Fibroblast of lung (primary cell): ENCODE measurements around the gene TMEM201. TPM values are rescaled to one million over a fixed set of nuclear protein-coding genes. Genes with fewer than 3 reads are reported as not detected.

Experiments used
- DNase-seq, 2 donors: peaks; one replicate each; pipeline versions ENCODE4 v3.0.0 to v3.0.0-alpha.2; 2010; ENCODE audit warnings: low read depth in 2 of 2
- H2AFZ ChIP-seq: 2 replicates; pipeline ENCODE4 v1.5.1; 2012; ENCODE audit warnings: low read length, control low read depth, inconsistent platforms
- H3K27ac ChIP-seq: 2 replicates; pipeline ENCODE4 v1.5.1; 2011; ENCODE audit warnings: low read length, control low read depth; ENCODE audit not compliant: insufficient read depth
- H3K27me3 ChIP-seq: 2 replicates; pipeline ENCODE4 v1.5.1; 2011; ENCODE audit warnings: mild to moderate bottlenecking, low read length; ENCODE audit not compliant: control insufficient read depth, insufficient read depth
- H3K36me3 ChIP-seq: 2 replicates; pipeline ENCODE4 v1.5.1; 2011; ENCODE audit warnings: low read length; ENCODE audit not compliant: control insufficient read depth, insufficient read depth
- H3K4me1 ChIP-seq: 2 replicates; pipeline ENCODE4 v1.5.1; 2011; ENCODE audit warnings: low read length; ENCODE audit not compliant: control insufficient read depth, insufficient read depth; ENCODE audit errors: extremely low read depth
- H3K4me2 ChIP-seq: 2 replicates; pipeline ENCODE4 v1.5.1; 2011; ENCODE audit warnings: low read length, control low read depth; ENCODE audit not compliant: insufficient read depth; ENCODE audit errors: extremely low read depth
- H3K4me3 ChIP-seq, 4 experiments: fragments of 200-600 bp in 1 of 4; sonication (generic) in 1 of 4; replicated peaks in 1 of 4; 2 replicates each; pipeline ENCODE4 v1.5.1; 2011 to 2016; ENCODE audit warnings: low read length in 4 of 4, low read depth in 3 of 4, mild to moderate bottlenecking in 3 of 4, control low read depth in 2 of 4, inconsistent platforms in 1 of 4, mixed read lengths in 1 of 4; ENCODE audit not compliant: insufficient read depth in 1 of 4; ENCODE audit errors: control extremely low read depth in 1 of 4
- H3K79me2 ChIP-seq: 2 replicates; pipeline ENCODE4 v1.5.1; 2012; ENCODE audit warnings: mild to moderate bottlenecking, low read length, inconsistent platforms; ENCODE audit not compliant: control insufficient read depth, insufficient read depth
- H3K9ac ChIP-seq: 2 replicates; pipeline ENCODE4 v1.5.1; 2011; ENCODE audit warnings: mild to moderate bottlenecking, low read length, control low read depth; ENCODE audit not compliant: insufficient read depth
- H3K9me3 ChIP-seq: 2 replicates; pipeline ENCODE4 v1.5.1; 2012; ENCODE audit warnings: low read depth, low read length; ENCODE audit not compliant: control insufficient read depth, insufficient read depth
- H4K20me1 ChIP-seq: 2 replicates; pipeline ENCODE4 v1.5.1; 2011; ENCODE audit warnings: low read length; ENCODE audit not compliant: control insufficient read depth, insufficient read depth; ENCODE audit errors: extremely low read depth
- CTCF ChIP-seq, 2 donors: IDR thresholded peaks in 1 of 2; conservative IDR thresholded peaks in 1 of 2; 1 replicate in 1 of 2; 2 replicates in 1 of 2; pipeline ENCODE4 v1.5.1; 2011 to 2012; ENCODE audit warnings: low read length in 2 of 2, control low read depth in 1 of 2, inconsistent platforms in 1 of 2, low read depth in 1 of 2, mild to moderate bottlenecking in 1 of 2
- EZH2 ChIP-seq: IDR thresholded peaks from 2 replicates; pipeline ENCODE4 v1.5.1; 2012; ENCODE audit warnings: low read length, control low read depth, mild to moderate bottlenecking; ENCODE audit errors: missing control alignments
- polyA minus RNA-seq: library from RNA; depleted of rRNA, polyadenylated mRNA; stranded (reverse); fragments of >200 nt; gene quantifications from 2 replicates; pipeline ENCODE4 v1.2.3, GENCODE V29; 2011; ENCODE audit warnings: low replicate concordance
- polyA plus RNA-seq, 2 donors: library from polyadenylated mRNA; depleted of rRNA in 1 of 2; stranded (reverse) in 1 of 2; unstranded in 1 of 2; fragments of >200 nt; gene quantifications; 2 replicates each; pipeline ENCODE4 v1.2.1, GENCODE V29; 2011 to 2012; ENCODE audit warnings: missing spikeins in 1 of 2
- total RNA-seq: library from RNA; depleted of rRNA; stranded (reverse); fragments of >200 nt; gene quantifications from 2 replicates; pipeline ENCODE4 v1.2.1, GENCODE V29; 2014

TMEM201 gene, protein sequence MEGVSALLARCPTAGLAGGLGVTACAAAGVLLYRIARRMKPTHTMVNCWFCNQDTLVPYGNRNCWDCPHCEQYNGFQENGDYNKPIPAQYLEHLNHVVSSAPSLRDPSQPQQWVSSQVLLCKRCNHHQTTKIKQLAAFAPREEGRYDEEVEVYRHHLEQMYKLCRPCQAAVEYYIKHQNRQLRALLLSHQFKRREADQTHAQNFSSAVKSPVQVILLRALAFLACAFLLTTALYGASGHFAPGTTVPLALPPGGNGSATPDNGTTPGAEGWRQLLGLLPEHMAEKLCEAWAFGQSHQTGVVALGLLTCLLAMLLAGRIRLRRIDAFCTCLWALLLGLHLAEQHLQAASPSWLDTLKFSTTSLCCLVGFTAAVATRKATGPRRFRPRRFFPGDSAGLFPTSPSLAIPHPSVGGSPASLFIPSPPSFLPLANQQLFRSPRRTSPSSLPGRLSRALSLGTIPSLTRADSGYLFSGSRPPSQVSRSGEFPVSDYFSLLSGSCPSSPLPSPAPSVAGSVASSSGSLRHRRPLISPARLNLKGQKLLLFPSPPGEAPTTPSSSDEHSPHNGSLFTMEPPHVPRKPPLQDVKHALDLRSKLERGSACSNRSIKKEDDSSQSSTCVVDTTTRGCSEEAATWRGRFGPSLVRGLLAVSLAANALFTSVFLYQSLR
- total RNA-seq (2.8 TPM in 2 replicates), polyA plus RNA-seq (1.7 and 3.2 TPM in 2 replicates), polyA minus RNA-seq (11.8 and 14.4 TPM in 2 replicates)
- polyA plus RNA-seq (2012) = 4.1 and 9.0 TPM in 2 replicates

DNA sequence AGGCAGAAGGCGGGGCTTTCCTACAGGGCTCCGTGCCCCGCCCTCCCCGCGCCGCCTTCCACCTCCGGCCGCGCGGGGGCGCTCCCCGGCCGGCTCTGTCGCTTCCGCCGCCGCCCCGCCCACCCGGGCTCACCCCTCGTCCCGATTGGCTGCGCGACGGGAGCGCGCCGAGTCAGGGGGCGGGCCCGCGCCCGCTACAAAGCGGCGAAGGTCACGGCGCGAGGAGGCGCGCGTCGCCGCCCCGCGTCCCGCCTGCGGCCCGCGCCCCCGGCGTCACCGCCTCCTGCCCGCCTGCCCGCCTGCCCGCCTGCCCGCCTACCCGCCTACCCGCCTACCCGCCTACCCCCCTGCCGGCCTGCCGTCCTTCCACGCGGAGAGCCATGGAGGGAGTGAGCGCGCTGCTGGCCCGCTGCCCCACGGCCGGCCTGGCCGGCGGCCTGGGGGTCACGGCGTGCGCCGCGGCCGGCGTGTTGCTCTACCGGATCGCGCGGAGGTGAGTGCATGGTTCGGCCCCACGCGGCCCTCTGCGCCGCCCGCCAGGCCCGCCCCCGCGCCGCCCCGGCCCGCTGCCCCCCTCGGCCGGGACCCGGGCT, at the start of gene TMEM201:
Gene TMEM201, plus strand, starts transcription at position 361 of the 593 bp plus-strand sequence. Its CDS starts 20 bp downstream, at position 381.
- Histone ChIP-seq H3K4me1 (peaks cover 14% of the 10 kb centered on the region), H4K20me1 (no peaks in the 10 kb centered on the region), H3K27ac (peak within 1 kb of the TSS; percentile 59), H2AFZ (peak within 1 kb of the TSS; percentile 96), H3K36me3 (no peaks in the 10 kb centered on the region), H3K4me3 (peak within 1 kb of the TSS; percentile 64 to 83 (median 69)), H3K9me3 (no peaks in the 10 kb centered on the region), H3K9ac (peak within 1 kb of the TSS; percentile 67), H3K27me3 (no peaks in the 10 kb centered on the region), H3K79me2 (peaks cover 34% of the 10 kb centered on the region), H3K4me2 (peak within 1 kb of the TSS; percentile 99)
- DNase-seq = peak; percentile 81 to 88
- TF ChIP-seq CTCF (conservative IDR thresholded peaks at IDR 0.05 in 1 of 2, IDR thresholded peaks at IDR 0.05 in 1 of 2; ENCODE audit: low read depth in 1 of 2, low read length in 2 of 2) = peak; percentile 24 to 36
- no peak for TF ChIP-seq EZH2

DNA sequence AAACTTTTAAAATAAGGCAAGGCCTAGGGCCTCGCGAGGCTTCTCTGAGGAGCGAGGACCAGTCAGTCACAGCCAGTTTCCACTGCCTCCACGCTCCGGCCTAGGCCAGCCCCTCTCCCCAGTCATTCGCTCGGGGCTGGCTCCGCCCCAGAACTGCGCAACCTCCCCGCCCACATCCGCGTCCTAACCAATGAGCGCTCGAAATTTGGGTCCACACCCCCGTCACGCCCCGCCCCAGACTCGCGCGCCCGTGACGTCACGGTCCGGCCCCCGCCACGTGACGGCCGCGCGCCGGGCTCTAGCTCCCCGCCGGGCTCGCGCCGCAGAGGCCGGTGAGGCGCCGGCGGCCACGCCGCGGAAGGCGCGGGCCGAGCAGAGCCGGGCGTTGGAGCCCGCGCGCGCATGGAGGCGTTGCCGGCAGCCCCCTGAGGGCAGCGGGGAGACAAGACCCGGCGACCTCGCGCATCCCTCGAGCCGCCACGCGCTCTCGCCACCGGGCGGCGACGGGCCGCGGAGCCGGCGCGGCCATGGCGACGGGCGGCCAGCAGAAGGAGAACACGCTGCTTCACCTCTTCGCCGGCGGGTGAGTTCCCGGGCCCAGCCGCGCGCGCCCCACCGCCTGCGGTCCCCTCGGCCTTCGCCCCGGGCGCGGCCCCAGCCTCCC, 49.4 kb upstream of the TMEM201 start, which contains the start of gene SLC25A33:
Gene SLC25A33, plus strand, starts transcription at position 301 of the 664 bp plus-strand sequence. Its CDS starts 227 bp downstream, at position 528.
- H3K79me2 ChIP-seq = peaks cover 19% of the 10 kb centered on the region
- H3K27ac ChIP-seq = peak within 1 kb of the TSS; percentile 81
- peak within 1 kb of the TSS; percentile 45 for H2AFZ ChIP-seq
- TF ChIP-seq EZH2 (no peak), CTCF (conservative IDR thresholded peaks at IDR 0.05 in 1 of 2, IDR thresholded peaks at IDR 0.05 in 1 of 2; ENCODE audit: low read depth in 1 of 2, low read length in 2 of 2) (no peak)
- H3K4me3 ChIP-seq = peak within 1 kb of the TSS; percentile 72 to 85 (median 76)
- H3K9me3 ChIP-seq = no peaks in the 10 kb centered on the region
- DNase-seq = peak; percentile 94 to 98
- peaks cover 5% of the 10 kb centered on the region for H3K4me1 ChIP-seq
- no peaks in the 10 kb centered on the region for H4K20me1 ChIP-seq
- no peaks in the 10 kb centered on the region for H3K36me3 ChIP-seq
- H3K4me2 ChIP-seq = peak within 1 kb of the TSS; percentile 77
- peak within 1 kb of the TSS; percentile 90 for H3K9ac ChIP-seq
- H3K27me3 ChIP-seq = no peaks in the 10 kb centered on the region
